ENCODE data around the gene NEU1. TPM values are rescaled to one million over a fixed set of nuclear protein-coding genes. Genes with fewer than 3 reads are reported as not detected.
A peak's percentile ranks its signal among the peaks of the same experiment; 100 is the strongest.
"Not testable (repeated sequence)": the region's sequence is repeated elsewhere in the genome, so short reads cannot be mapped to it uniquely, and the experiment has no call there.

The NEU1 gene
- total RNA-seq, 4 donors from 2014 or later: 54.4 to 98.1 (median 65.9) TPM

- DNase-seq: no peak
- H3K36me3 ChIP-seq: peaks cover 14 to 23% of the 10 kb centered on the region in 2 donors
- no peaks in the 10 kb centered on the region for H3K27me3 ChIP-seq
- intact Hi-C loops (cut with DNase I): loop anchor here (5.0 kb wide), 1 partner anchor 37 kb away; the partner anchor contains the start of gene EHMT2
- H3K4me3 ChIP-seq (replicated peaks in 1 of 3): no peak overlapping the region
- H3K4me1 ChIP-seq: peaks cover 17 to 22% of the 10 kb centered on the region in 2 donors
- H3K9me3 ChIP-seq: no peaks in the 10 kb centered on the region
- WGBS, 2 donors: 92 to 93% methylated on average over 13 of the region's 13 CpGs
- no peak overlapping the region for H3K27ac ChIP-seq
- TF ChIP-seq POLR2A (IDR thresholded peaks at IDR 0.05): no peak
- TF ChIP-seq, protein P1, sequence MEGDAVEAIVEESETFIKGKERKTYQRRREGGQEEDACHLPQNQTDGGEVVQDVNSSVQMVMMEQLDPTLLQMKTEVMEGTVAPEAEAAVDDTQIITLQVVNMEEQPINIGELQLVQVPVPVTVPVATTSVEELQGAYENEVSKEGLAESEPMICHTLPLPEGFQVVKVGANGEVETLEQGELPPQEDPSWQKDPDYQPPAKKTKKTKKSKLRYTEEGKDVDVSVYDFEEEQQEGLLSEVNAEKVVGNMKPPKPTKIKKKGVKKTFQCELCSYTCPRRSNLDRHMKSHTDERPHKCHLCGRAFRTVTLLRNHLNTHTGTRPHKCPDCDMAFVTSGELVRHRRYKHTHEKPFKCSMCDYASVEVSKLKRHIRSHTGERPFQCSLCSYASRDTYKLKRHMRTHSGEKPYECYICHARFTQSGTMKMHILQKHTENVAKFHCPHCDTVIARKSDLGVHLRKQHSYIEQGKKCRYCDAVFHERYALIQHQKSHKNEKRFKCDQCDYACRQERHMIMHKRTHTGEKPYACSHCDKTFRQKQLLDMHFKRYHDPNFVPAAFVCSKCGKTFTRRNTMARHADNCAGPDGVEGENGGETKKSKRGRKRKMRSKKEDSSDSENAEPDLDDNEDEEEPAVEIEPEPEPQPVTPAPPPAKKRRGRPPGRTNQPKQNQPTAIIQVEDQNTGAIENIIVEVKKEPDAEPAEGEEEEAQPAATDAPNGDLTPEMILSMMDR (IDR thresholded peaks at IDR 0.05): no peak
Measured at GRCh38 chr6:31860349-31860748, 2.3 kb downstream of the NEU1 start.

DNA sequence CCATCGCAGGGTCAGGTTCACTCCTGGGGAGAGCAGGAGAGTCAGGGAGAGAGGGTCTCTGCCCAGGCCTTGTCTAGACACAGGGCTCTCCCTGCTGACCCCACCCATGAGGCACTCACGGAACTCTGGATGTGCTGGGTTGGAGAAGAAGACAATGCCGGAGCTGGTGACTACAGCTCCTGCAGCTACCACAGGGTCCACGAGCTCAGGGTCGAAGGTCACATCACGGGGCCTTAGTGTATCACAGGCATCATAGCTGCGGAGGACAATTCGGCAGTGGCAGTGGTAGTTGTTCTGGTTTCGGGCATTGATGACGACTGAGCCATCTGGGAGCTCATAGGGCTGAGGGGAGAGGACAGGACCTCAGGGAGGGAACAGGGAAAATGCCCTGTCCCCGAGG, 2.7 kb downstream of the NEU1 start:
- Histone ChIP-seq H3K36me3 (peaks cover 14 to 23% of the 10 kb centered on the region in 2 donors), H3K4me3 (replicated peaks in 1 of 3) (no peak overlapping the region), H3K27ac (no peak overlapping the region), H3K4me1 (peaks cover 17 to 19% of the 10 kb centered on the region in 2 donors), H3K9me3 (no peaks in the 10 kb centered on the region), H3K27me3 (no peaks in the 10 kb centered on the region)
- intact Hi-C loops (cut with DNase I): loop anchor here (5.0 kb wide), 1 partner anchor 37 kb away; the partner anchor contains the start of gene EHMT2
- DNase-seq: no peak
- WGBS, 2 donors: 95% methylated on average over 6 to 10 of the region's 11 CpGs
- TF ChIP-seq, protein P1 (IDR thresholded peaks at IDR 0.05): no peak
- TF ChIP-seq POLR2A (IDR thresholded peaks at IDR 0.05): no peak

GRCh38 chr6:31858707-31859106, 3.9 kb downstream of the NEU1 start:
- Histone ChIP-seq H3K36me3 (peaks cover 14 to 23% of the 10 kb centered on the region in 2 donors), H3K27ac (no peak overlapping the region), H3K4me1 (peaks cover 12 to 13% of the 10 kb centered on the region in 2 donors), H3K9me3 (no peaks in the 10 kb centered on the region), H3K4me3 (replicated peaks in 1 of 3) (no peak overlapping the region), H3K27me3 (no peaks in the 10 kb centered on the region)
- DNase-seq: no peak
- TF ChIP-seq, protein P1 (IDR thresholded peaks at IDR 0.05): no peak
- no peak for TF ChIP-seq POLR2A (IDR thresholded peaks at IDR 0.05)
- intact Hi-C loops (cut with DNase I): no loop called here
- 85 to 90% methylated on average over 8 of the region's 8 CpGs for WGBS, 2 donors

DNA sequence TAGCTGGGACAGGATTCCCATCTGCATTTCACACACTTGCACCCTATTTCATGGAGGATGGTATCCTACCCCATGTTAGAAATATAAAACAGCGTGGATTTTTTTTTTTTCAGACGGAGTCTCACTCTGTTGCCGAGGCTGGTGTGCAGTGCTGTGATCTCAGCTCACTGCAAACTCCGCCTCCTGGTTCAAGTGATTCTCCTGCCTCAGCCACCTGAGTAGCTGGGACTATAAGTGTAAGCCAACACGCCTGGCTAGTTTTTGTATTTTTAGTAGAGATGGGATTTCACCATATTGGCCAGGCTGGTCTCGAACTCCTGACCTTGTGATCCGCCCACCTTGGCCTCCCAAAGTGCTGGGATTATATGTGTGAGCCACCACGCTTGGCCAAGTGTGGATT, 4.8 kb downstream of the NEU1 start:
- H3K9me3 ChIP-seq; H3K27me3 ChIP-seq; intact Hi-C loops (cut with DNase I); H3K4me1 ChIP-seq; H3K4me3 ChIP-seq (replicated peaks in 1 of 3): not testable (repeated sequence)
- Histone ChIP-seq H3K36me3 (peaks cover 14 to 23% of the 10 kb centered on the region in 2 donors), H3K27ac (peak overlapping the region in 1 of 3 donors; percentile 58)
- DNase-seq: peak; percentile 72 to 76
- WGBS, 2 donors: 43 to 66% methylated on average over 7 to 8 of the region's 8 CpGs

DNA sequence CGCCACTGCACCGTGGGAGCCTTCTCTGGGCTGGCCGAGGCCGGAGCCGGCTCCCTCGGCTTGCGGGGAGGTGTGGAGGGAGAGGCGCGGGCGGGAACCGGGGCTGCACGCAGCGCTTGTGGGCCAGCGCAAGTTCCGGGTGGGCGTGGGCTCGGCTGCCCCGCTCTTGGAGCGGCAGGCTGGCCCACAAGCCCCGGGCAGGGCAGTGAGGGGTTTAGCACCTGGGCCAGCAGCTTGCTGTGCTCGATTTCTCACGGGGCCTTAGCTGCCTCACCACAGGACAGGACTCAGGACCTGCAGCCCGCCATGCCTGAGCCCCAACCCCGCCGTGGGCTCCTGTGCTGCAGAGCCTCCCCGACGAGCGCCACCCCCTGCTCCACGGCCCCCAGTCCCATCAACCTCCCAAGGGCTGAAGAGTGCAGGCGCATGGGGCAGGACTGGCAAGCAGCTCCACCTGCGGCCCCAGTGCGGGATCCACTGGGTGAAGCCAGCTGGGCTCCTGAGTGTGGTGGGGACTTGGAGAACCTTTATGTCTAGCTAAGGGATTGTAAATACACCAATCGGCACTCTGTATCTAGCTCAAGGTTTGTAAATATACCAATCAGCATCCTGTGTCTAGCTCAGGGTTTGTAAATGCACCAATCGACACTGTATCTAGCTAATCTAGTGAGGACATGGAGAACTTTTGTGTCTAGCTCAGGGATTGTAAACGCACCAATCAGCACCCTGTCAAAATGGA, 10.5 kb downstream of the NEU1 start:
- H3K4me1 ChIP-seq; intact Hi-C loops (cut with DNase I); H3K4me3 ChIP-seq (replicated peaks in 1 of 3); DNase-seq; H3K9me3 ChIP-seq; H3K27me3 ChIP-seq; H3K27ac ChIP-seq; H3K36me3 ChIP-seq: not testable (repeated sequence)
- 80 to 96% methylated on average over 23 to 25 of the region's 35 CpGs for WGBS, 2 donors

DNA sequence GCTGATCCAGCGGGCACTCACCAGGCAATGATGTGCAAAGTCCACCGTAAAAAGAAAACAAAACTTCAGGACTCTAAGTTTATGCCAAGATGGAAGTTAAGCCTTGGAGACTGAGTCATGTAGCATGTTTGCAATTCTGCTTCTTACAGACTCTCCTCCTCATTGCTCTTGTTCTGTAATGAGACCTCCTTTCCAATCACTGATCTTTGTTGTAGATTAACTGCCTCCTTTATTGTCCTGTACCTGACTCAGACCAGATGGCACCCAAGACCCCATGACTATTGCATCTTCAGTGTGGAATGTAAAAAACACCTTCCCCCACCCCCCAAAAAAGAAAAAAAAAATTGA, 11.2 kb downstream of the NEU1 start:
- TF ChIP-seq, protein P1 (IDR thresholded peaks at IDR 0.05): no peak
- Histone ChIP-seq H3K27ac (peak overlapping the region in 1 of 3 donors; percentile 45), H3K9me3 (no peaks in the 10 kb centered on the region), H3K4me3 (replicated peaks in 1 of 3) (no peak overlapping the region), H3K4me1 (peaks cover 0 to 6% of the 10 kb centered on the region in 2 donors), H3K27me3 (no peaks in the 10 kb centered on the region), H3K36me3 (no peaks in the 10 kb centered on the region)
- DNase-seq: no peak
- intact Hi-C loops (cut with DNase I): no loop called here
- 20 to 35% methylated on average over 2 of the region's 2 CpGs for WGBS, 2 donors

Data from thyroid gland (tissue), 4 donors.